ENCODE data around the gene WNT10A.
A peak's percentile ranks its signal among the peaks of the same experiment; 100 is the strongest.

Gene WNT10A

GRCh38 chr2:218857371-218858137 is 23.1 kb upstream of the WNT10A start:
- DNase-seq (ENCODE audit: low read depth in 2 of 2): no peak

DNA sequence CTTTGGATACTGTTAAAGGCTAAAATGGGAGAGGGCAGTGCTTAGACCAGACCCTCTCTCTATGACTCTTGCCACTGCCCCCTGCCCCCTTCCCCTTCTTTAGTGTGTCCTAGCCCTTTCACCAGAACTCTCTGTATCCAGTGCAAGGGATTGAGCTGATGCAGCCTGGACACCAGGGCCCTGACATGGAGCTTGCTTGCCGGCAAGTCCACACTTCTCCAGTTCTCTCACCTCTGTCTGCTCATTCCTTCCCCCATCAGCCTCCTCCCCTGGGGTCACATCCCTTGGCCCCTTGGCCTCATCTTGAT is 22.6 kb upstream of the WNT10A start:
- no peak for DNase-seq (ENCODE audit: low read depth in 2 of 2)

DNA sequence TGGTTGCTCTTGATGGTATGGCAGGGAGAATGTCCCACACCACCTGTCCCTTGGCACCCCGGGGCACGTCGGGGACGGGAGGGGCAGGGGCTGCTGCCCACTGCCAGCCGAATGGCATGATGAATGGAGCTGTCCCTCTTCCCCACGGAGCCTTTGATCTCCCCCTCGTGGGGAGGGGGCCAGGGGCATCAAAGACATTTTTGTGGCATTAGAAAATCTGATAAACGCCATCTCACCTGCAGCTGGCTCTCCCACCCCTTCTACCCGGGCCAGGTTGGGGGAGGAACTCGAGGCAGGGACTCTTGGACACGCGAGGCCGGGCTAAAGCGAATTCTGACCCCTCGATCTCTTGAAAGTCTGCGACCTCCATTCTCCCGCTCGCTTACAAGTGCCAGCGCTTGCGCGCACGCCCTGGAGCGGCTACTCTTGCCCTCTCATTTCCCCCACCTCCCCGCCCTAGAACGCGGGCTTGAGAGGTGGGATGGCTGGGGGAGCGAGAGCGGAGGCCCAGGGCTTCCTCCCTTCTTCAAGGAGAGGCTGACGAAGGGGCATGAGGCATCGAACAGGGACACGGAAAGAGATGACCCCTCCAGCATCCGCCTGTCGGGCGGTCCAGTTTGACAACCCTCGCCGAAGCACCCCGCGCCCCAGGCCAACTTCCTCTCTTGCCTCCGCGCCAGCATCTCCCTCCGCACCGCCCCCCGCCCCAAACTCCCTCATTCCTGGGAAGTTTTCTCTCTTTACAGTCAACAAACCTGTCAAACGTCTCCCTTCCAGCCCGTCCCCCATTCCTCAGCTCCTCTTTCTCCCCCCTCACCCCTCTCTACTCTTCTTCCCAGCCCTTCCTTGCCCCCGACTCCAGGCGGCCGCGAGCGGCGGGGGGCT is 21.7 kb upstream of the WNT10A start:
- no peak for DNase-seq (ENCODE audit: low read depth in 2 of 2)

- no peak for DNase-seq (ENCODE audit: low read depth in 2 of 2)
Measured at GRCh38 chr2:218859556-218859987, 21.1 kb upstream of the WNT10A start, which contains the start of gene WNT6. TSS of gene WNT6 (plus strand) at chr2:218859805. CDS start at chr2:218860038, 233 bp downstream.

GRCh38 chr2:218859988-218860831 is 20.4 kb upstream of the WNT10A start:
- DNase-seq (ENCODE audit: low read depth in 2 of 2): no peak

- DNase-seq (ENCODE audit: low read depth in 2 of 2): no peak
Measured at GRCh38 chr2:218860950-218861381, 19.7 kb upstream of the WNT10A start.

DNA sequence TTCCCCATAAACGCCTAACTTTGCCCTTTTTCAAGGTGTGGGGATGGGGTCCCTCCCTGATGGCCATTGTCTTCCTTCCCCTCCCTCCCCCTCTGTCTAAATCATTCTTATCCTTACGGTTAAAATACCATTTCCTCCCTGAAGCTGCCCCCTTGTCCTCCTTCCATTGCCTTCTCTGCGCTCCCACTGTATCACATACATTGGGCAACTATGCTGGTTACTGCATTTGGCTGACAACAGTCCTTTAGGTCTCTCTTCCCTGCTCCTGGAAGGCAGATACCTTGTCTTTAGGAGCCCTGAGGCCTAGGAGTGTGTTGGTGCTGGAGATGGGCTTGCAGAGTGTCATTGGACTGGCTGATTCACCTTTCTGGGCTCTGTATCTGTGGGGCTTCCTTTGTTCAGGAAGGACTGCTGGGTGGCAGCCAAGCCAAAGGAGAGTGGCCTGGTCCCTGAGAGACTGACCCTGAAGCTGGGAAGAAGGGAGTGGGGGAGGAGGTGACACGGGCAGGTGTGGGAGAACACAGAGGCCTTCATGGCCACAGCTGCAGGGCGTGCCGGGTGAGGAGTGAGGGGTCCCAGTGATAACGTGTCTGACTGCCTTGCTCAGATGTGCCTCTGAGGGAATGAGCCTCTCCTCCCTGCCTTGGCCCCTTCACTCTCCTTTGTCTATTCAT is 18.9 kb upstream of the WNT10A start:
- no peak for DNase-seq (ENCODE audit: low read depth in 2 of 2)

DNA sequence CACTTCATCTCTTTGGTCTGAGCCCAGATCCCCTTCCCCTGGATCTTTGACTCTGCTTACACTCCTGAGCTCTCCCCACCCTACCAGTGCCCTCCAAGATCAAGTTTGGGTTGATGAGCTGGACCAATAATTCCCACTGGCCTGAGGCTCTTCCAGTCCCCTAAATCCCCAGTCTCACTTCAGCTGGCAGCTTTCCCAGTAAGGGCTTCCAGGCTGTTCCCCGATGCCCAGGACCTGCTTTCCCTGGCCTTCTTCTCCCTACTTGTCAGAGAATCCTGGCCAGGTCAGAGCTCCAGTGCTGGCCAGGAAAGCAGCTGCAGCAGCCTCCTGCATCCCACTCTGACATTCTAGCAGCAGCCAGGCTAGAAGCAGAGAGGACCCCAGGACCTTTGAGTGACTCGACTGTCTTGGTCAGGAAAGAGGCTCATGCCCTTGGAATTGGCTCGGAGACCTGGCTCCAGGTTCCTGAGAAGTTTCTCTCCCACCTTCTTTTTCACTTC is 17.6 kb upstream of the WNT10A start:
- DNase-seq (ENCODE audit: low read depth in 2 of 2): no peak

GRCh38 chr2:218865396-218865795 is 15.3 kb upstream of the WNT10A start:
- DNase-seq (ENCODE audit: low read depth in 2 of 2): no peak

GRCh38 chr2:218865999-218866398 is 14.7 kb upstream of the WNT10A start:
- no peak for DNase-seq (ENCODE audit: low read depth in 2 of 2)

DNA sequence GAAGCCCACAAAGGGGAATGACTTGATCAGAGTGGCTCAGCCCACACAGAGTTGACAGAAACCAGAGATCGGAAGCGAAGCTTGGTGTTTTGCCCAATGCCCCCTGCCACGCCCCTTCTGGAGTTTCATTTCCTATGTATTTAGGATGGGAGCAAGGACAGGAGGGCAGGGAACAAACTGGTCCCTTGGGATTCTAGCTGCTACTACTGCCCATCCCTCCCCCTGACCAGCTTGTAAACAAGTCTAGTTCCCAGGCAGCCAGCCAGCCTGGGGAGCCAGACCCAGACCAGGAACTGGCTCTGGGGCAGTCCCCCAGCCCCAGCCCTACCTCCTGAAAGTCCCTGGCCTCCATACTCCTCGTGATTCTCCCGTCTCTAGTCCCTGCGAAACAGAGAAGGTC is 12.8 kb upstream of the WNT10A start:
- DNase-seq (ENCODE audit: low read depth in 2 of 2): no peak

GRCh38 chr2:218869064-218869463 is 11.6 kb upstream of the WNT10A start:
- no peak for DNase-seq (ENCODE audit: low read depth in 2 of 2)

- no peak for DNase-seq (ENCODE audit: low read depth in 2 of 2)
Measured at GRCh38 chr2:218870984-218871344, 9.7 kb upstream of the WNT10A start.

- no peak for DNase-seq (ENCODE audit: low read depth in 2 of 2)
Measured at GRCh38 chr2:218871345-218872302, 9.0 kb upstream of the WNT10A start.

- no peak for DNase-seq (ENCODE audit: low read depth in 2 of 2)
Measured at GRCh38 chr2:218872645-218873358, 7.8 kb upstream of the WNT10A start.

- no peak for DNase-seq (ENCODE audit: low read depth in 2 of 2)
Measured at GRCh38 chr2:218873359-218874194, 7.1 kb upstream of the WNT10A start.

DNA sequence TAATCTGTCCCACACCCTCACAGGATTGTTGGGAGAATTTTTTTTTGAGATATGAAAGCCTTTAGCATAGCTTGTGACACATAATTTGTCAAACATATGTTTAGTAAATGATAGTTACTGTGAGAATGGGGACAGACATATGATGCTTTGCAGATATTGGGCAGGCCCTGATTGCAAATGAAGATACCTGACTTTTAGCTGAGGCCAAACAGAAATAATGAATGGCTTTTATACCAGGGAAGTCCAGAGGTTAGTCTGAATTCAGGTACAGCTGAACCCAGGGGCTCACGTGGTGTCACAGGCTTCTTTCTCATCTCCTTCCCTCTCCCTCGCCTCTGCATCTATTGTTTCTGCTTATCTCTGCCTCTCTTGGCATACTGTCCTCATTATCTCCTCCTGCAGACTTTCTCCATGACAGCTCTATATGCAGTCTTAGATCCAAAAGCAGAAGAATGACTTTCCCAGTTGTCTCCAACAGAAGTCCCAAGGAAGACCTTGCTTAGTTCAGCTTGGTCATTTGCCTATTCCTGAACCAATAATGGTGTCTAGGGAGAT is 4.9 kb upstream of the WNT10A start:
- DNase-seq (ENCODE audit: low read depth in 2 of 2): no peak

- DNase-seq (ENCODE audit: low read depth in 2 of 2): peak in 1 of 2 experiments; percentile 69
Measured at GRCh38 chr2:218876562-218877219, 4.0 kb upstream of the WNT10A start.

Data from stimulated activated CD4-positive, alpha-beta T cell treated with anti-CD3 and anti-CD28 coated beads, Interleukin-12 subunit alpha, Interleukin-12 subunit beta, amount 100 ng/mL, for 24 hours (primary cell).